ENCODE measurements around the gene TWNK.

GRCh38 chr10:101029520-101030295 is 42.4 kb downstream of the TWNK start:
- no peak for TF ChIP-seq POLR2AphosphoS5 (IDR thresholded peaks at IDR 0.05; ENCODE audit: low read depth, low read length)
- TF ChIP-seq POLR2A (IDR thresholded peaks at IDR 0.05; ENCODE audit: low read depth, low read length) = no peak
- TF ChIP-seq TAF1 (IDR thresholded peaks at IDR 0.05; ENCODE audit: low read depth, low read length) = no peak
- TF ChIP-seq SPI1 (IDR thresholded peaks at IDR 0.05; ENCODE audit: low read depth, low read length) = no peak
- no peak for TF ChIP-seq PAX5 (IDR thresholded peaks at IDR 0.05; ENCODE audit: insufficient read depth, low read length, severe bottlenecking)

Measured in GM12891 (cell line).